ENCODE data around the gene FFAR1. TPM values are rescaled to one million over a fixed set of nuclear protein-coding genes. Genes with fewer than 3 reads are reported as not detected.
A peak's percentile ranks its signal among the peaks of the same experiment; 100 is the strongest.

The FFAR1 gene
- total and polyA plus RNA-seq, 9 donors: 0.11 to 5.0 (median 1.3) TPM

DNA sequence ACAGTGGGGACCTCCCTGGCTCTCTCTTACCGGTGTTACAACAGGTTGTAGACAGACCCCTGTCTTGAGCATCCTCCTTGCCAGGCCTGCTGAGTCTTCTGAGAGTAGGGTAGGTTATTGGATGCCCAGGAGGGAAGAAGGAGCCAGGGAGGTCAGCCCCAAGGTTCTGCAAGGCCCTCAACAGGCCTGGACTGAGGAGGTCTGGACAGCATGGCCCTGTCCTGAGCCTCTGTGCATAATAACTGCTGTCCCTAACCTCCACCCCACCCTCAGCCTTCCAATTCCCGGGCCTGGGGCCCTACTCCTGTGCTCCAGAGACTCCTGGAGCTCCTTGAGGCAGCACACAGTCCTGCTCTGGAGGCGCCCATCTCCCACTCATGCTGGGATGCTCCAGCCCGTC, 18.4 kb upstream of the FFAR1 start:
- 82 to 91% (median 89%) methylated on average over 3 to 4 of the region's 4 CpGs for WGBS, 3 donors
- TF ChIP-seq, protein P1, sequence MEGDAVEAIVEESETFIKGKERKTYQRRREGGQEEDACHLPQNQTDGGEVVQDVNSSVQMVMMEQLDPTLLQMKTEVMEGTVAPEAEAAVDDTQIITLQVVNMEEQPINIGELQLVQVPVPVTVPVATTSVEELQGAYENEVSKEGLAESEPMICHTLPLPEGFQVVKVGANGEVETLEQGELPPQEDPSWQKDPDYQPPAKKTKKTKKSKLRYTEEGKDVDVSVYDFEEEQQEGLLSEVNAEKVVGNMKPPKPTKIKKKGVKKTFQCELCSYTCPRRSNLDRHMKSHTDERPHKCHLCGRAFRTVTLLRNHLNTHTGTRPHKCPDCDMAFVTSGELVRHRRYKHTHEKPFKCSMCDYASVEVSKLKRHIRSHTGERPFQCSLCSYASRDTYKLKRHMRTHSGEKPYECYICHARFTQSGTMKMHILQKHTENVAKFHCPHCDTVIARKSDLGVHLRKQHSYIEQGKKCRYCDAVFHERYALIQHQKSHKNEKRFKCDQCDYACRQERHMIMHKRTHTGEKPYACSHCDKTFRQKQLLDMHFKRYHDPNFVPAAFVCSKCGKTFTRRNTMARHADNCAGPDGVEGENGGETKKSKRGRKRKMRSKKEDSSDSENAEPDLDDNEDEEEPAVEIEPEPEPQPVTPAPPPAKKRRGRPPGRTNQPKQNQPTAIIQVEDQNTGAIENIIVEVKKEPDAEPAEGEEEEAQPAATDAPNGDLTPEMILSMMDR (IDR thresholded peaks at IDR 0.05): no peak
- no peak for TF ChIP-seq EP300 (IDR thresholded peaks at IDR 0.05)
- TF ChIP-seq POLR2A (IDR thresholded peaks at IDR 0.05): no peak
- no peaks in the 10 kb centered on the region for H3K4me1 ChIP-seq (ENCODE audit: insufficient read depth)
- no peak overlapping the region for H3K4me3 ChIP-seq
- H3K9me3 ChIP-seq: no peaks in the 10 kb centered on the region
- H3K36me3 ChIP-seq: no peaks in the 10 kb centered on the region
- no peak for DNase-seq
- intact Hi-C loops (cut with DNase I): no loop called here
- no peak overlapping the region for H3K27ac ChIP-seq
- no peaks in the 10 kb centered on the region for H3K27me3 ChIP-seq

DNA sequence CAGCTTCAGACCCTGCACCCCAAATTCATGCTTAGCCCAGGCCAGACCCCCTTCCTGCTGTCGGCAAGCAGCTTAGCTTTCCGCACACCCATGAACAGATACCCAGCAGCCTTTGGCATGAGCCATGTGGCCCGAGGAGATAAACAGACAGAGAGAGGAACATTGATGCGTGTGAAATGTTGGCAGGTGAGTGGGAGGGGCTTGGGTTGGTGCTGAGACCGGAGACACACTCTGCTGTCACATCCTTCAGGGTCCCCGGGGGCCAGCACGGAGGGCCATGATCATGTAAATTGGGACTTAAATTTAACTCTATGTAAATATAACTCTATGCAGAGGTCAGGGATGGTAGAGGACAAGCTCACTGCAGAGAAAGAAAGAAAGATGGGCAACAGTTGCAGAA, 17.2 kb upstream of the FFAR1 start:
- H3K4me3 ChIP-seq: no peak overlapping the region
- intact Hi-C loops (cut with DNase I): no loop called here
- 76 to 84% (median 79%) methylated on average over 7 of the region's 7 CpGs for WGBS, 3 donors
- no peaks in the 10 kb centered on the region for H3K9me3 ChIP-seq
- TF ChIP-seq, protein P1 (IDR thresholded peaks at IDR 0.05): no peak
- no peak for TF ChIP-seq EP300 (IDR thresholded peaks at IDR 0.05)
- no peak for TF ChIP-seq POLR2A (IDR thresholded peaks at IDR 0.05)
- no peaks in the 10 kb centered on the region for H3K27me3 ChIP-seq
- no peak for DNase-seq
- H3K36me3 ChIP-seq: no peaks in the 10 kb centered on the region
- no peak overlapping the region for H3K27ac ChIP-seq
- no peaks in the 10 kb centered on the region for H3K4me1 ChIP-seq (ENCODE audit: insufficient read depth)

DNA sequence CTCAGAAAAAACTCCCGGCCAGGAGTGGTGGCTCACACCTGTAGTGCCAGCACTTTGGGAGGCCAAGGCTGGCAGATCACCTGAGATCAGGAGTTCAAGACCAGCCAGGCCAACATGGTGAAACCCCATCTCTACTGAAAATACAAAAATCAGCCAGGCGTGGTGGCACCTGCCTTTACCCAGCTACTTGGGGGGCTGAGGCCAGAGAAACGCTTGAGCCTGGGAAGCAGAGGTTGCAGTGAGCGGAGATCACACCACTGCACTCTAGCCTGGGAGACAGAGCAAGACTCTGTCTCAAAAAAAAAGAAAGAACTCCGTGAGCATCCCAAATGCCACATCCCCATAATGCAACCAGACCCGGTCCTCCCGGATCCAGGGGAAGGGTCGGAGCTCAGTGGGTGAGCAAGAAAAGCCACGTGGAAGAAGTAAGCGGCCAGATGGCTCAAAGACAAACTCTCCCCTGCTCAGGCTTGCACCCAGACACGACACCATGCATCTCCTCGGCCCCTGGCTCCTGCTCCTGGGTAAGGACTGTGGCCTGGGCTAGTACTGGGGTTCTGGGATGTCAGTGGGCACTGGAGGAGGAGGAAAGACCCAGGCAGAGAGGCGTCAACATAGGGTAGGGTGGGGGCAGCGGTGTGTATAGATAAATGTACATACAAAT, 16.0 kb upstream of the FFAR1 start:
- Histone ChIP-seq H3K4me3 (no peak overlapping the region), H3K27me3 (no peaks in the 10 kb centered on the region), H3K4me1 (ENCODE audit: insufficient read depth) (no peaks in the 10 kb centered on the region), H3K9me3 (no peaks in the 10 kb centered on the region), H3K36me3 (no peaks in the 10 kb centered on the region), H3K27ac (peak overlapping the region in 1 of 2 donors; percentile 8)
- WGBS, 3 donors: 54 to 66% (median 63%) methylated on average over 14 of the region's 14 CpGs
- TF ChIP-seq EP300 (IDR thresholded peaks at IDR 0.05) (no peak), POLR2A (IDR thresholded peaks at IDR 0.05) (no peak)
- TF ChIP-seq, protein P1 (IDR thresholded peaks at IDR 0.05): no peak
- intact Hi-C loops (cut with DNase I): no loop called here
- no peak for DNase-seq

DNA sequence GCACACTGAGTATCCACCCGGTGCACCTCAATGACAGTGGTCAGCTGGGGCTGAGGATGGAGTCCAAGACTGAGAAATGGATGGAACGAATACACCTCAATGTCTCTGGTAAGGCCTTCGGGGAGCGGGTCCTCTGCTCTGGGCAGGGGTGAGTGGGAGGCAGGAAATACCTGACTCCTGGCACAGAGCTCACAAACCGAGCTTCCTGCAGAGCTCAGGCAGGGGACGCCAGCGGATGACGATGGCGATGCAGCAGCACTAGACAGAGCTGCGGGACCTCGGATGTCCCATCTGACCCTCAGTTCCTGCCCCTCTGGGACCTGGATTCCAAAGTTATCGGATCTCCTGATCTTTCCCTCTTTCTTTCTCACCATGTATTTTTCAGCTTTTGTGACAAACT, 14.9 kb upstream of the FFAR1 start:
- H3K4me1 ChIP-seq (ENCODE audit: insufficient read depth): no peaks in the 10 kb centered on the region
- no peak overlapping the region for H3K4me3 ChIP-seq
- no peaks in the 10 kb centered on the region for H3K36me3 ChIP-seq
- no peak for DNase-seq
- intact Hi-C loops (cut with DNase I): no loop called here
- WGBS, 3 donors: 59 to 65% (median 60%) methylated on average over 12 of the region's 12 CpGs
- no peaks in the 10 kb centered on the region for H3K9me3 ChIP-seq
- TF ChIP-seq POLR2A (IDR thresholded peaks at IDR 0.05) (no peak), EP300 (IDR thresholded peaks at IDR 0.05) (no peak)
- TF ChIP-seq, protein P1 (IDR thresholded peaks at IDR 0.05): no peak
- no peaks in the 10 kb centered on the region for H3K27me3 ChIP-seq
- H3K27ac ChIP-seq: no peak overlapping the region

All from ovary (tissue), 9 donors.